ENCODE results near the gene BMP4. TPM values are rescaled to one million over a fixed set of nuclear protein-coding genes. Genes with fewer than 3 reads are reported as not detected.

Gene BMP4
- total and polyA plus RNA-seq, 2 of the 13 experiments (the other 11 are each of a cell fraction or from before 2014, with no cell fraction given): 56.4 to 169 TPM

- in situ Hi-C loops (cut with HindIII; ENCODE audit: extremely low pct_ligation_motif_present, low pct_unique_long_range_greater_than_20kb): loop anchor here (5.0 to 10.0 kb wide), 3 partner anchors 183 to 391 kb away; no protein-coding TSS in a partner anchor
- peak; percentile 24 for DNase-seq (ENCODE audit: low spot score)
- H4K20me1 ChIP-seq (ENCODE audit: insufficient read depth, low read length): peaks cover 24% of the 10 kb centered on the region; the same call in 1 of the 2 replicates
- H3K79me2 ChIP-seq (ENCODE audit: insufficient read depth, low read length): peaks cover 70% of the 10 kb centered on the region
- no TSS peak for BruUV-seq (replicated peaks)
- peak overlapping the region; percentile 75 for H3K4me2 ChIP-seq (ENCODE audit: low read depth, low read length)
- H3K27ac ChIP-seq (ENCODE audit: extremely low read length, insufficient read depth, low read length): peak overlapping the region; percentile 85
- H3K27me3 ChIP-seq (ENCODE audit: control insufficient read depth in 1 of 2, insufficient read depth in 2 of 2, low read length in 2 of 2): no peaks in the 10 kb centered on the region; a peak in 1 of 5 replicates
- peak; percentile 6; the same call in 2 of the 3 replicates for ATAC-seq
- H2AFZ ChIP-seq (ENCODE audit: low read length): no peak overlapping the region
- intact Hi-C loops (cut with micrococcal nuclease; ENCODE audit: unreplicated experiment): loop anchor here (1.0 to 5.0 kb wide), 2 partner anchors 291 to 417 kb away; no protein-coding TSS in a partner anchor
- POLR2A ChIA-PET: interaction anchor here (0.6 to 9.7 kb wide), 40 partner anchors 9 to 416 kb away, joined by 3 to 163 read pairs (median 6); no protein-coding TSS in a partner anchor
- CTCF ChIA-PET (ENCODE audit: low intra/inter-chr PET ratio, low total read pairs): no interaction called here
- peaks cover 19 to 38% of the 10 kb centered on the region in 2 experiments for H3K36me3 ChIP-seq (replicated peaks in 1 of 2; ENCODE audit: control insufficient read depth in 1 of 2, insufficient read depth in 2 of 2, low read length in 2 of 2)
- H3K9me3 ChIP-seq (ENCODE audit: low read length): no peaks in the 10 kb centered on the region
- 3% methylated on average over 30 of the region's 51 CpGs for WGBS (ENCODE audit: low lambda C conversion rate)
- FAIRE-seq: no peak
- H3K4me1 ChIP-seq (ENCODE audit: insufficient read depth, low read length): peaks cover 60% of the 10 kb centered on the region
- H3K9ac ChIP-seq (ENCODE audit: insufficient read depth, low read depth, low read length): peak overlapping the region; percentile 93
- peak overlapping the region; percentile 87 to 92 (median 90) for H3K4me3 ChIP-seq (replicated peaks in 1 of 3; ENCODE audit: insufficient read depth in 1 of 3, low read depth in 2 of 3, low read length in 3 of 3)
- TF ChIP-seq NCOA1 (CRISPR knock-in tag; IDR thresholded peaks at IDR 0.05) (no peak), AFF4 (CRISPR knock-in tag; IDR thresholded peaks at IDR 0.05) (peak; percentile 93), ZFP90 (CRISPR knock-in tag; IDR thresholded peaks at IDR 0.05; ENCODE audit: borderline replicate concordance) (peak; percentile 19; the same call in 1 of the 2 replicates), POLR2G (IDR thresholded peaks at IDR 0.05; ENCODE audit: low read depth, low read length) (peak; percentile 25; the same call in 1 of the 2 replicates), TSC22D2 (CRISPR knock-in tag; IDR thresholded peaks at IDR 0.05; ENCODE audit: borderline replicate concordance) (no peak), MED13 (CRISPR knock-in tag; IDR thresholded peaks at IDR 0.05) (peak; percentile 41; the same call in 1 of the 2 replicates), SRSF1 (optimal IDR thresholded peaks at IDR 0.05; ENCODE audit: low read depth, low read length) (peak; percentile 26), SRSF4 (IDR thresholded peaks at IDR 0.05; ENCODE audit: low read depth, low read length, poor library complexity, severe bottlenecking) (peak; percentile 13), PCBP2 (optimal IDR thresholded peaks at IDR 0.05; ENCODE audit: low read depth, low read length, poor library complexity, severe bottlenecking) (no peak), ZNF605 (CRISPR knock-in tag; IDR thresholded peaks at IDR 0.05) (0 out of 2 replicates have a peak, but pooled peaks have one; percentile 10), NFKBIZ (CRISPR knock-in tag; IDR thresholded peaks at IDR 0.05) (no peak), HNRNPL (IDR thresholded peaks at IDR 0.05; ENCODE audit: low read depth, low read length) (peak; percentile 90), POLR2A (IDR thresholded peaks at IDR 0.05; ENCODE audit: insufficient read depth in 1 of 2, low read depth in 2 of 2, low read length in 2 of 2) (peak in 1 of 2 experiments; percentile 29; a peak in 1 of 4 replicates), KAT7 (CRISPR knock-in tag; IDR thresholded peaks at IDR 0.05; ENCODE audit: borderline replicate concordance) (peak; percentile 72), GFI1 (CRISPR knock-in tag; IDR thresholded peaks at IDR 0.05; ENCODE audit: borderline replicate concordance) (0 out of 2 replicates have a peak, but pooled peaks have one; percentile 12), HNRNPLL (IDR thresholded peaks at IDR 0.05; ENCODE audit: low read depth, low read length, poor library complexity, severe bottlenecking) (peak; percentile 33), JUNB (CRISPR knock-in tag; IDR thresholded peaks at IDR 0.05; ENCODE audit: borderline replicate concordance) (peak; percentile 23; the same call in 1 of the 2 replicates), ZBTB7B (CRISPR knock-in tag; IDR thresholded peaks at IDR 0.05) (peak; percentile 23; the same call in 1 of the 2 replicates), RBFOX2 (IDR thresholded peaks at IDR 0.05; ENCODE audit: low read depth, low read length) (peak; percentile 77), KMT2A (CRISPR knock-in tag; IDR thresholded peaks at IDR 0.05) (peak; percentile 71)
These were observed 2.6 kb downstream of the BMP4 start for GRCh38 chr14:53953828-53954550.

Data from HepG2 (cell line).